ENCODE results near the gene GMPS.
"Not testable (repeated sequence)": the region's sequence is repeated elsewhere in the genome, so short reads cannot be mapped to it uniquely, and the experiment has no call there.

GMPS gene

DNA sequence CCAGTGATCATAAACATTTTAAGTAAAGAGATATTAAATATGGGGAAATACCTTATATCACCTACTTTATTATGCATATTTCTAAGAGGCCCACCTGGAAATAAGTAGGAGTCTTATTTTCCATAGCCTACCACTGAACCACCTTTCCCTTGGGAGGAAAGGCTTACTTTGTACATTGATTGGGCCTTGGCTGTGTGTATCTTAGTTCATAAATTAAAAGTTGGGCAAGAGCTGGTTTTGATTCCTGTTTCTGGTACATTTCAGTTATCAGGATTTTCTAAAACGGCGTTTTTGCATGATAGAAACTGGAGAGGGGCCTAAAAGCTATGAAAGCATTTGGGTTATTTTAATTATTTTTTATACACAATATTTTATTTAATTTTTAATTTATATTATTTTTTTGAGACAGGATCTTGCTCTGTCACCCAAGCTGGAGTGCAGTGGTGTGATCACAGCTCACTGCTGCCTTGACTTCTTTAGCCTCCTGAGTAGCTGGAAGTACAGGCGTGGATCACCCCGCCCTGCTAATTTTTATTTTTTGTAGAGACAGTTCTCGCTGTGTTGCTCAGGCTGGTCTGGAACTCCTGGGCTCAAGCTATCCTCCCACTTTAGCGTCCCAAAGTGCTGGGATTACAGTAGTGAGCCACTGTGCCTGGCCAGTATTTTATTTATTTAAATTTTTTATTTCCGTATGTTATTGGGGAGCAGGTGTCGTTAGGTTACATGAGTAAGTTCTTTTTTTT, 2.6 kb downstream of the GMPS start:
- DNase-seq (ENCODE audit: low spot score) = peak; percentile 28

DNA sequence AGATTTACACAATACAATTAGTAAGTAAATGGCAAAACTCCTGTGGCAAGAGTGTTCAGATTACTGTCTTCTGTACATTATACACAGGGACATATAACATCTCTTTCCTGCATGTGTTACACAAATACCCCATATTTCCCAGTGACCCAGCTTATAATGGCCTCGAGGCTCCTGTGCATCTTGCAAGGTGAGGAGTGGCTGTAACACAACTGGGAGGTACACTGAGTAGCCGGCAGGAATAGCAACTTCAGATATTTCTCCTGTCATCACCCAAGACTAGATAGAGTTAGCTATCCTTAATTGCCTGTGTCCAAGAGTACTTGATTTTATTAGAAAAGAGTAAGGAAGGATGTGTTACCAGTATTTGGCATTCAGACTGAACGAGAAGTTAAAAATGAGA, 5.6 kb downstream of the GMPS start:
- no peak for DNase-seq (ENCODE audit: low spot score)

DNA sequence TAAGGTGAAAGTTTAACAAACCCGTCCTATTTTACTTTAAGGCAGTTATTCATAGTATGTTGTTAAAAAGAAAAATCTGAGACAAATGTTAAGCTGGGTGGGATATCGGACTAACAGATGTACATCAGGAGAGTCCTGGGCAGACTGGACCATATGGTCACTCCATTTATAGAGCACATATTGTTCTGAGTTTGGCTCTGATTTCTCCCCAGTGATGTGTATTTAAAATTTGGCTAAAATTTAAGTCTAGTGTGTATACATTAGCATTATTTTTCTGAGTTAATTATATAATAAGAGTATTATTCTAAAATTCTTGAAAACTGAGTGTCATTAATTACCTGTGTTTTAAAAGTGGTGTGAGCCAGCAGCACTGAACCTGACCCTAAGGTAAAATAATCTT, 6.1 kb downstream of the GMPS start:
- DNase-seq (ENCODE audit: low spot score) = no peak

DNA sequence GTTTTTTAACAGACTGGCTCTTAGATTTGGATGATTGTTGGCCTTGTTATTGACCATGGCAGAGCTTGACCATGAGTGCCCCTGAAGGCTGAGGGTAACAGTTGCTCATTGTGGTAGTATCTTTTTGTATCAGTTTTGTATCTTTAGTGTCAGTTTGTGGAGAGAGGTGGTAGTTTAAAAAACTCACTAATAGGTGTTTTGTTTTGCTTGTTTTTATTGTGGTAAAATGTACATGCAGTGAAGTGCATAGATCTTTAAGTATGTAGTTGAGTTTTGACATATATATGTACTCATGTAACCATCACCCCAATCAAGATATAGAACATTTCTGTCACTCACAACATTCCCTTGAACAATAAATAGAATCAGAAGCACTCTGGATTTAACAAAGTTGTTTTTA, 9.8 kb downstream of the GMPS start:
- no peak for DNase-seq (ENCODE audit: low spot score)

DNA sequence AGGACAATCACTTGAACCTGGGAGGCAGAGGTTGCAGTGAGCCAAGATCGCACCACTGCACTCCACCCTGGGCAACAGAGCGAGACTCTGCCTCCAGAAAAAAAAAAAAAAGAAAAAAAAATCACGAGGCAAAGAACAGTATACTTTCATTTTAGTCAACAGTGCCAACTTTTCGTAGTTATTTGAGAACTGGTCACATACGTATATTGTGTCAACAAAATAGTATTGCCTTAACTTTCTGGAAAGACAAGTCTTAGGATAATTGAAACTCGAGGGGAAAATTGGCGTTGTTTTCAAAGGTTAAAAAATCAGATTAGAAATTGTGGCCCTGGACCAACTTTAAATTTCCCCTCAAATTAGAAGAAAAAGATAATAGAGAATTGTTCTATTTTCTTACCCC, 13.8 kb downstream of the GMPS start:
- no peak for DNase-seq (ENCODE audit: low spot score)

DNA sequence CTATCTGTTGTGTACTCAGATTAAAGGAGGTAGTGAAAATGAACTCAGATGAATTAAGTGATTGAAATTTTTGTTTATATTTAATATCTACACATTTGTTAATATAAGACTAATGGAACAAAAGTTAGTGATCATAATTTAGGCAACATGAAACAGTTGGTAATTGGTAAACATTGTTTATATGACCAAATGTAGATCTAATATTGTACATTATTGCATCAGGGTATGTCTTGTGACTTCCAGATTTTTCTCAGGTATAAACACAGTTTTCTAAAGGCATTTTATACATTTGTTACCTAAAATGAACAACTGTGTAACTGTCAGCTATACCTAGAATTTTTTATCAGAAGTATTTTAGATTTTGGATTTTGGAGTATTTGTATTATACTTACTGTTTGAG, 14.8 kb downstream of the GMPS start:
- no peak for DNase-seq (ENCODE audit: low spot score)

DNA sequence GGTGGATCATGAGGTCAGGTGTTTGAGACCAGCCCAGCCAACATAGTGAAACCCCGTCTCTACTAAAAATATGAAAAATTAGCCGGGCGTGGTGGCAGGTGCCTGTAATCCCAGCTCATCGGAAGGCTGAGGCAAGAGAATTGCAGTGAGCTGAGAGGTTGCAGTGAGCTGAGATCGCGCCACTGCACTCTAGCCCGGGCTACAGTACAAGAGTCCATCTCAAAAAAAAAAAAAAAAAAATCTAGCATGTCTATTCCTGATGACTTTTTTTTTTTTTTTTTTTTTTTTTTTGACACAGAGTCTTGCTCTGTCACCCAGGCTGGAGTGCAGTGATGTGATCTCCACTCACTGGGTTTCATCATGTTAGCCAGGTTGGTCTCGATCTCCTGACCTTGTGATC, 15.9 kb downstream of the GMPS start:
- DNase-seq (ENCODE audit: low spot score) = not testable (repeated sequence)

DNA sequence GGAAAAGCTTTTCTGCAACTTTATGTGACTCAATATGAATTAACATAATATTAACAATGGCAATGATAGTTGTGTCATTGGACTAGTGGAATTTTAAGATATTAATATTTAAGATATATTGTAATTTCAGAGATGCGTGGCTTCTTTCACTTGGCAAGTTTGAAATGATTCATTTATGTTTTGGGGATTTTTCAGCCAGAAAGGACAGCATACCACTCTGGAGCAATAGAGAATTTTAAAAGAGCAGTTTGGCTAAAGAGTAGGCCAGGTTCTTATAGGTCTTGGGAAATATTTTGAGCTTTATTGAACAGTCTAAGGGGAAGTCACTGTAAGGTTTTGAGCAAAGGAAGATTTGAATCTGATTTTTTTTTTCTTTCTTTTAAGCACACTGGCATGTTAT, 16.5 kb downstream of the GMPS start:
- no peak for DNase-seq (ENCODE audit: low spot score)

DNA sequence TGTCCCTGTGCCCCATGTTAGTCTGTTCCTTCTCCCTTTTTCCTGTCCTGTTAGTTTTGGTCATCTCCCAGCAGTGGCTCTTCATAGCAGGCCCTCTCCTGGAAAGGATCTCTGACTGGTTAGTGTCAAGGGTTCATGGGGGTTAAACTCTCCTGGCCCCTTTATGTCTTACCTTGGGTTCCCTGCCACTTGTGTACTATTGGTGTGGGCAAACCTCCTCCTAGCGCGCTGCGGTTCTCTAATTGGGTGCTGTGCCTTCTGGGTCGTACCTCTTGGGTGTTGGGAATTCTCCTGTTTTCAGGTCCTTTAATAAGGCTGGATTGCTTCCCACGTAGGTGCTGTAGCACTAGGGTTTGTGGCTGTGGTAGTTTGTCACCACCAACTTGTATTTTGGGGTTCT, 18.8 kb downstream of the GMPS start:
- DNase-seq (ENCODE audit: low spot score) = no peak

DNA sequence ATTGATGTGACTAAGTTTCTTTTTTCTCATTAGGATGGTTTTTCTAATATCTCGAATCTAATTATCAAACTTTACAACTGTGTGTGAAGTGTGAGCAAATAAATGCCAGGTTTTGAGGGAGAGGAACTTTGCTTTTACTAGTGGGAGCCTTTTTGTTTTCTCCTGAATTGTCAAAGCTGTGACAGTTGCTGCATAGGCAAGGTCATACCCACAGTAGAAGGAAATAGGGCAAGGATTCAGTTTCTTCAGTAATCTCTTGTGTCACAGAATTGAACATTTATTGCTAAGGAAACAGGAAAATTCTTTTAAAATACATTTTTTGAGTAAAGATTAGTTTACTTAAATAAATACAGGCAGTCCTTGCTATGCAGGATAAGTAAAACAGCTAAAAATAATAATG, 19.5 kb downstream of the GMPS start:
- no peak for DNase-seq (ENCODE audit: low spot score)

DNA sequence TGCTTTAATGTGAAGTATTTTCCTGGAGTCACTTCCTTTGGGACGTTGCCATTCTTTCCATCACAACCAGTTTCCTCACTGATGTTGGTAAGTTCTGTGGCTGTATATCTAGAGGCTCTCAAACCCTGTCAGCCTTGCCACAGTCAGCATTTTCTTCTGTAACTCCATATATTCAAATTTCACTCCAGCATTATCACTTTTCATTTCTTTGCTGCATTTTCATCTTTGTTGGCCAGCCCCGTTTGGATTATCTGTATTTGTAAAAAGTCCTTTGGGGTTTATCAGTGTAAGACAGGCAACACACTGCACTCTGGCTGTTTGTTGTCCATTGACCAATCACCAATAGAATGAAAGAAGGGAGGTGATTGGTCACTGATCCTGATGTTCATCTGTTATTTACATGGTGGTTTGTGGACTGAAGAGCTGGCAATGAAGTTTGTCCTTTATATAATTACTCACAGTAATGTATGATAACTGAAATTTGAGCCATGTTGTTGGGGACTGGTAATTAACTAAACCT, 20.3 kb downstream of the GMPS start:
- no peak for DNase-seq (ENCODE audit: low spot score)

DNA sequence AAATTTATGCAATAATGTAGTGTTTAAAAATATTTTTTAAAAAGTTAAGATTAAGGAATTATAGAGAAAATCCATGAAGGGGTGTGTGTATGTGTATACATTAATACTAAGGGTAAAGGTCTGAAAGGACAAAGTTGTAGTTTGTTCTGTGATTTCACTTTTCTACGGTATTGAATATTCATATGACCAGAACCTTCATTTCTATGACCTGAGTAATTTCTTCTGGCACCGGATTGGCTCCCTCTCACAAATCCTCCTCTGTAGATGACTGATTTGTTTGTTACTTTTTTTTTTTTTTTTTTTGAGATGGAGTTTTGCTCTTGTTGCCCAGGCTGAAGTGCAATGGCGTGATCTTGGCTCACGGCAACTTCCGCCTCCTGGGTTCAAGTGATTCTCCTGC, 20.9 kb downstream of the GMPS start:
- DNase-seq (ENCODE audit: low spot score) = no peak

DNA sequence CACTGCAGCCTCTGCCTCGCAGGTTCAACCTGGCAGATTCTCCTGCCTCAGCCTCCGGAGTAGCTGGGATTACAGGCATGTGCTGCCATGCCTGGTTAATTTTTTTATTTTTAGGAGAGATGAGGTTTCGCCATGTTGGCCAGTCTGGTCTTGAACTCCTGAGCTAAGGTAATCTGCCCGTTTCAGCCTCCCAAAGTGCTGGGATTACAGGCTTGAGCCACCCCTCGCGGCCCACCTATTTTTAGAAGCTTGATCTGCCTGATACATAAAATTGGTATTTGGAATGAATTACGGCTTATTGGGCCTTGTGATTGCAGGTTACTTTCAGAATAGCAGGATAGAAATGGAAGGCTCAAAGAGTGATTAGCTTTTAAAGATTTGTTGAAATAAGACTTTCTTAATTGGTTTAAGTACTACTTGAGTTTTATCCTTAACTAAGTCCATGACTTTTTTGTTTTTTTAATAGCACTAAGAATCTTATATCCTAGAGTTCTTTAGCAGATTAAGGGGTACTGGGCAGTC, 25.0 kb downstream of the GMPS start:
- DNase-seq (ENCODE audit: low spot score) = no peak

DNA sequence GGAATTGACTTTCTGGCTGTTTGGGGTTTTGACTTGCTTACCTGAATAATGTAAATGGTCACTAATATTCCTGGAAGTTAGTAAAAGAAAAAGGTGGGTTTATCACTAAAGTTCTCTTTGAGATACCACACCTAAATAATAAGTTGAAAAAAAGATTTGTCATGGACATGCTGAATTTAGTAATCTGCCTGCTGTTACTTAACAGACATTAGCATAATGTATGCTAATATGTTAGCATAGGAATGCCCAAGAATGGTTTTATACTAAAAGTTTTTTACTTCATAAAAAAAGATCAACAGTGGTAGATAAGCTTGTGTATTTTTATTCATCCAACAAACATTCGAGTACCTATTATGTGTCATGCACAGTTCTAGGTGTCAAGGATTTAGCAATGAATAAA, 36.5 kb downstream of the GMPS start:
- DNase-seq (ENCODE audit: low spot score) = no peak

DNA sequence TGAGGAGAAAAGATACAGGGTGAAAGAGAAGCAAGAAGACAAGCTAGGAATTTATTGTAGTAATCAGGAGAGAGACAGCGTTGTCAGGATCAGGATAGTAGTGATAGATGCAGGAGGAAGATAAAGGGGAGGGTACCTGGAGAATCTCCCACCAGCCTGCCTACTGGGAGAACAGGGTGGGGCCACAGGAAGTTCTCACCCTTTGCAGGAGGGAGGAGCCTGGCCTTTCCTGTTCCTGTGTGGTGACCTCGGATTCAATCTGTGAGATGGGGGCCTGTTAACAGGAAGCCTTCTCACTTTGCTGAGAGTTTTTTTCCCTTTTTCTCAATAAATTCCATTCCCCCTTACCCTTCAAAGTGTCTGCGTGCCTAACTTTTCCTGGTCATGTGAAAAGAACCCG, 37.6 kb downstream of the GMPS start:
- DNase-seq (ENCODE audit: low spot score) = no peak

DNA sequence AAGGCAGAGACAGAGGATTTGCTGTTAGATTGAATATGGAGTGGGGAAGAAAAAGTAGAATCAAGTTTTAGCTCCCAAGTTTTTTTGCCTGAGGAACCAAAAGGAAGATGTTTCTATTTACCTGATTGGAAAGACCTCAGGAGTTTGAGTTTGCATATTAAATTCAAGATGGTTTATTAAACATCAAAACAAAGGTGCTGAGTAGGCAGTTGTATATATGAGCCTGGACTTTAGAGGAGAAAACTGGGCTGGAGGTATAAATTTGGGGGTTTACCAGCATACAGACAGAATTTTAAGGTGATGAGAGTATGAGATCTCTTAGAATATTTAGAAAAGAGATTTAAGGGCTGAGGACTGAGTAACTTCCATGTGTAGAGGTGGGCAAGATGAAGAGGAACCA, 38.2 kb downstream of the GMPS start:
- DNase-seq (ENCODE audit: low spot score) = no peak

DNA sequence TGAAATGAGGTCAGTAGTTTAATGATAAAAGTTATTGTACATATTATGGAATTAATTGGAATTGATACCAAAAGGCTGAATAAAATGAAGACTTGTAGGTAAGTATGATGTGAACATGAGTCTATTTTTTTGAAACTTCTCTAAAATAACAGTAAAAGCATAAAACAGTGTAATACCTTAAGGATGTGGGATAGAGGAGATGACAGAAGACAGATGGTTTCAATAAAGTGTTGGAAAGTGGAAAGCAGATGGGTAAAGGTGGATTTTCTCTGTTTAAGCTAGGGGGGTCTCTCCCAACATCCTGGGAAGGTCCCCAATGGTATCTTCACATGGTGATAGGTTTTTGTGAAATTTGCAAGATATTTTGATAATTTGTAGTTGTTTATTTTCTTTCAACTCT, 41.6 kb downstream of the GMPS start:
- DNase-seq (ENCODE audit: low spot score) = no peak

DNA sequence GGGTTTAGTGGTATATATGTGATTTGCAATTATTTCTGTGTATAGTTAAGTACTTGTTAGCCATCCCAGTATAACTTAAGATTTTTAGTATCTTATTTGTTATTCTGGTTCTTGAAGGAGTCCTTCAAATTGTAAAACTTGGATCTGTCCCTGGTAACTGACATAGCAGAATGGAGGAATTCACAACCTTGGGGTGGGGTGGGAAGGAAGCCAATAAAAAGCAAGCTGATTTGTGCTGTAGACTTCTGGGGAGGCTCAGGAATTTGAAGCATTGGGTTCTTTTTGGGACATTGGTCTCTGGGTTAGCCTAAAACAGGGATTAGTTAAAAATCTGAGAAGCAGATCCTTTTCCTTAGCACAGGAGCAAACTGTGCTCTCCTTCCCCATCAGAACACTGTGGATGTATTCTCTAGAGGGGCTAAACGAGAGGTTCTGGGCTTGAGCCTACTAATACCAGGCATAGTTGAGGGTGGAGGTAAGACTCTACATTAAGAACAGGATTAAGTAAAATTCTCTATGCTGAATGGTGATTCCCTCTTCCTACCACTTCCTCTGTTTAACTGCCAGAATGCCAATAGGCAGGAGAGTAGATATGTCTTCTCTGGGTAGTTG, 42.2 kb downstream of the GMPS start:
- DNase-seq (ENCODE audit: low spot score) = no peak

DNA sequence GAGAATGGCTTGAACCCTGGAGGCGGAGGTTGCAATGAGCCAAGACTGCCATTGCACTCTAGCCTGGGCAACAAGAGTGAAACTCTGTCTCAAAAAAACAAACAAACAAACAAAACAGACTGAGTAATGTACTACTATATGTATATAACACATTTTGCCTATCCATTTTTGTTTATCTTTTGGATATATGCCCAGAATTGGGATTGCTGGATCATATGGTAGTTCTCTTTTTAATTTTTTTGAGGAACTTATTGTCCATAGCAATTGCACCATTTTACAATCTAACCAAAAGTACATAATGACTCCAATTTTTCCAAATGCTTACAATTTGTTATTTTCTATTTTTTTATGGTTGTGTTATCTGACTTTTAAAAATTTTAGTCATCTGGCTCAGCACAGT, 47.3 kb downstream of the GMPS start:
- DNase-seq (ENCODE audit: low spot score) = no peak

DNA sequence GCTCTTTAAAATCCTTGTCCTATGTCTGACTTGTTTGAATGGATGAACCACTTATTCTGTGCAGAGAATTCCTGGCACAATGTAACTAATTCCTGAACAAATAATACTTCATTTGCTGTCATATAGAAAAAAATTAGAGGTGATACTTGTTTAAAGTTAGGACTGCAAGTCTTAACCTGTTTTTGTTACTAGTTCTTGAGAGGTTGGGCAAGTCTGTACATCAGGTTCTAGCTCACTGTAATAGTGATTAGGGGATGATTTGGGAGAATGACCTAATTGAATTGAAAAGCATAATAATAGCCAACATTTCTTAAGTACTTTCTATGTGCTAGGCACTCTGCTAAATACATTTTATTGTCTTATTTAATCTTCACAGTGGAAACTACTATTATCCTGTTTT, 49.3 kb downstream of the GMPS start:
- DNase-seq (ENCODE audit: low spot score) = no peak

DNA sequence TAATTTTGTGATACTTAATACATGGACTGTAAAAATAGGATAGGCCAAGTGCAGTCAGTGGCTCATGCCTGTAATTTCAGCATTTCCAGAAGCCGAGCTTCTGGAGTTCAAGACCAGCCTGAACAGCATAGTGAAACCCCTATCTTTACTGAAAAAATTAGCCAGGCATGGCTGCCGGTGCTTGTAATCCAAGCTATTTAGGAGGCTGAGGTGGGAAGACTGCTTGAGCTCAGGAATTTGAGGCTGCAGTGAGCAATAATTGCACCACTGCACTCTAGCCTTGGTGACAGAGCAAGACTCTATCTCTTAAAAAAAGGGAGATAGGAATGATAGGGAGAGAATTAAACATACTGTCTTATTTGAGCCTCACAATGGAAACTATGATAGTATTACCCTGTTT, 51.0 kb downstream of the GMPS start:
- DNase-seq (ENCODE audit: low spot score) = no peak

DNA sequence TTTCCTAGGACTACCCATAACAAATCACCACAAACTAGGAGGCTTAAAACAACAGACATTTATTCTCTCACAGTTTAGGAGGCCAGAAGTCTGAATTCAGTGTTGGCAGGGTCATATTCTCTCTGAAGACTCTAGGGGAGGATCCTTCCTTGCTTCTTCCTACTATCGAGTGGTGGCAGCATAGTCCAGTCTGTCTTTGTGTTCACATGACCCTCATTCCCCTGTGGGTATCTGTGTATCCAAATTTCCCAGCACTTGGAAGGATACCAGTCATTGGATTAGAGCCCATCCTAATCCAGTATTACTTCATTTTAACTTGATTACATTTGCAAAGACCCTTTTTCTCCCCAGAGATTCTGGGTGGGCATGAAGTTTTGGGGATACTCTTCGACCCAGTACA, 63.8 kb downstream of the GMPS start:
- DNase-seq (ENCODE audit: low spot score) = no peak

DNA sequence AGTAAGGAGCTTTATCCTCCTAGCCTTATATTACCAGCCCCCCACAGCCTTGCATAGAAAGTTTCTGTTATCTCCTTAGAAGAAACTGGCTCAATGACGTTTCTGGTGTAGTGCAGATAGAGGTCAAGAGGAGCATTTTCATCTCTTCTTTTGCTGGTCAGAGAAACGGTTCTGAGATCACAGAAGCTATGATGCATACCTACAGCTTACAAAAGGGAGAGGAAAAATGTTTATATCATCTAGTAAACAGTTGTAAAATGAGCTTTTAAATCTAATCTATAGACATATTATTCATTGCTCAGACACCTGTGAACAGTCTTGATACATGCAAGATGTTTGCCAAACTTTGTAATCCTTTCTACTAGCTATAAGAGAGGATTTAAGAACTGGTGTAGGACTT, 68.0 kb downstream of the GMPS start:
- DNase-seq (ENCODE audit: low spot score) = no peak

DNA sequence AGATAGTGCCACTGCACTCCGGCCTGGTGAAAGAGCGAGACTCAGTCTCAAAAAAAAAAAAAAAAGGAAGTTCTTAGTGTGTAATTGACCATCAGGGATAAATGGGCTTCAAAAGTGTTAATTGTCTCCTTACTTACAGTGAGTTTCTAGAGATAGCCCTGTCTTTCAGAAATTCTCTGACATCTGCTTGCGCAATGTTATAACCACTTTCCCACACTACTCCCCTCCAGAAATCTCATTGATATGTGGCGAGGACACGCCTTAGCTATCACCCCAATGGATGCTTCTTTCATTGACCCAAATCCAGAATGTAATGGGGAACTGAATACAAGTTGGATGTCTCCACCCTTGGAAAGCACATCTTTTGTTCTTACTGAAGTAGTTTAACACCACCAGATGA, 70.9 kb downstream of the GMPS start:
- DNase-seq (ENCODE audit: low spot score) = no peak
